Sigmoid colon (tissue), 4 donors: ENCODE data around the gene OPCML.

Experiments
- POLR2A ChIP-seq, 2 donors: fragments of 450-650 bp; IDR thresholded peaks; one replicate each; pipeline ENCODE4 v1.6.1; 2016; ENCODE audit warnings: antibody characterized with exemption in 2 of 2, mild to moderate bottlenecking in 2 of 2, moderate library complexity in 2 of 2
- POLR2AphosphoS5 ChIP-seq, 4 donors: sonication (generic); formaldehyde crosslinking; IDR thresholded peaks; one replicate each; pipeline ENCODE4 v1.6.1; 2017; ENCODE audit warnings: antibody characterized with exemption in 4 of 4
- TF ChIP-seq, protein P1 (sequence below), 4 experiments: fragments of 450-650 bp in 3 of 4; fragments of 200-600 bp in 1 of 4; IDR thresholded peaks; one replicate each; pipeline ENCODE4 v1.5.1; 2016 to 2019; ENCODE audit warnings: antibody characterized with exemption in 4 of 4, mild to moderate bottlenecking in 3 of 4, moderate library complexity in 2 of 4

DNA sequence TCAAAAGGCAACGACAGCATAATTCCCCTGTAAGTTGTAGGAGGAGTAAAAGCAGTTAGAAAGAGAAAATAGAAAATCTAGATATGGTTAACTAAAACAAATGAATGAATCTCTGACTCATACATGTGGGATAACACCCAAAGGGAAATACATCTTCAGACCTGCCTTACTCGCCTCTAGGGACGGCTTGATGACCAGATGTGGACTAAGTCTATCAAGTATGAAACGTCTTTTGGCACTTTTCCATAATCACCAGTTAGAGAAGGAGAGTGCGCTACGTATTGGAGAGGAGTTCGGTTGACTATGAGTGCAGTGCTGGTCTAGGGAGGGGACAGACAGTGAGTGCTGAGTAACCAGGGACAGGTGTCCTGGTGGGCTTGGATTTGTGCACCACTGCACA lies 459.9 kb downstream of the OPCML start:
- TF ChIP-seq, protein P1, sequence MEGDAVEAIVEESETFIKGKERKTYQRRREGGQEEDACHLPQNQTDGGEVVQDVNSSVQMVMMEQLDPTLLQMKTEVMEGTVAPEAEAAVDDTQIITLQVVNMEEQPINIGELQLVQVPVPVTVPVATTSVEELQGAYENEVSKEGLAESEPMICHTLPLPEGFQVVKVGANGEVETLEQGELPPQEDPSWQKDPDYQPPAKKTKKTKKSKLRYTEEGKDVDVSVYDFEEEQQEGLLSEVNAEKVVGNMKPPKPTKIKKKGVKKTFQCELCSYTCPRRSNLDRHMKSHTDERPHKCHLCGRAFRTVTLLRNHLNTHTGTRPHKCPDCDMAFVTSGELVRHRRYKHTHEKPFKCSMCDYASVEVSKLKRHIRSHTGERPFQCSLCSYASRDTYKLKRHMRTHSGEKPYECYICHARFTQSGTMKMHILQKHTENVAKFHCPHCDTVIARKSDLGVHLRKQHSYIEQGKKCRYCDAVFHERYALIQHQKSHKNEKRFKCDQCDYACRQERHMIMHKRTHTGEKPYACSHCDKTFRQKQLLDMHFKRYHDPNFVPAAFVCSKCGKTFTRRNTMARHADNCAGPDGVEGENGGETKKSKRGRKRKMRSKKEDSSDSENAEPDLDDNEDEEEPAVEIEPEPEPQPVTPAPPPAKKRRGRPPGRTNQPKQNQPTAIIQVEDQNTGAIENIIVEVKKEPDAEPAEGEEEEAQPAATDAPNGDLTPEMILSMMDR (IDR thresholded peaks at IDR 0.05), result no peak
- no peak for TF ChIP-seq POLR2AphosphoS5 (IDR thresholded peaks at IDR 0.05)
- no peak for TF ChIP-seq POLR2A (IDR thresholded peaks at IDR 0.05)
